ENCODE data around the gene KLRC4.
A peak's percentile ranks its signal among the peaks of the same experiment; 100 is the strongest.

The KLRC4 gene

DNA sequence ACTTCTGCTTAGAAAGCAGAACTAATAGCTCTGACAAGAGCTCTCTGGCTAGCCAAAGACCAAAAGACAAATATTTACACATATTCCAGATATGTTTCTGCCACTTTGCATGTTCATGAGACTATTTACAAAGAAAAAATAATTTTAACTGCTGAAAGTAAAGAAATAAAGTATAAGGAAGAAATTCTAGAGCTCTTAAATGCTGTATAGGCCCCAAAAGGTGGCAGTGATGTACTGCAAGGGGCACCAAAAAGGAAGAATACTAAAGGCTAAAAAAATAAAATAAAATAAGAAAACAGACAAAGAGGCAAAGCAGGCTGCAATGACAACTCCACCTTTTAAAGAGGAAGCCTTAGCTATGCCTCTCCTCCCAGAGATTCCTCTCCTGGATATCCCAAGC, 42.7 kb downstream of the KLRC4 start:
- no peak for ATAC-seq

DNA sequence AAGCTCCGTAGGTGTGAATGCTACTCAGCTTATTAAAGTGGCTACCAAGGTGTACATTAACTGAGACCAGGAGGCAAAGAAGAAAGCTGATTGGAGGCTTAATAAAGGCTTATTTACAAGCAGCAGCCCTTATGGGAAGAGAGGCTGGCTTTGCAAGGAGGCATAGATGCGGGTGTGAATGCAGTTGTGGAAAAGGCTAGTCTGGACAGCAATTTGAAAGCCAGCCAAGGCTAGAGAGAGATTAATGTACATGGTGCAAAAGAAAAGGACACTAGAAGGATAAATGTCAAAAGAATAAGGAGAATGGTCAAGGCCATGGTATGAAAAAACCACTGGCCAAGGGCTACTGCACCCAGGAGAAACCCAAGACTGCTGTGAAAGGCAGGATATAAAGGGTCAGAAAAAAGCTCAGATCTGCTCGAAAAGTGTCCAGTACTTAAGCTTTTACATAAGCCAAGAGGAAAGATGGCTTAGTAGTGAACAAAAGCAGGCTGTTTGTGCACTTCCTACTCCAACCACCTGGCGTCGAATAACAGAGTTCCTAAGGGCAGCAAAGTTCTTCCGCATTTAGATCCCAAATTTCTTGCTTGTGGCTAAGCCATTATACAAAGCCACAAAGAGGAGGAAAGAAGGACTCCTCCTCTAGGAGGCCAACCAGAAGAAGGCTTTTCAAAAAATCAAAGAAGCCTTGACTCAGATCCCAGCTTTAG, 43.7 kb downstream of the KLRC4 start:
- ATAC-seq: no peak

- peak; percentile 88 to 90 for ATAC-seq
Measured at GRCh38 chr12:10364815-10365622, 44.5 kb downstream of the KLRC4 start.

- ATAC-seq: peak; percentile 33 to 52
Measured at GRCh38 chr12:10363914-10364814, 45.4 kb downstream of the KLRC4 start.

DNA sequence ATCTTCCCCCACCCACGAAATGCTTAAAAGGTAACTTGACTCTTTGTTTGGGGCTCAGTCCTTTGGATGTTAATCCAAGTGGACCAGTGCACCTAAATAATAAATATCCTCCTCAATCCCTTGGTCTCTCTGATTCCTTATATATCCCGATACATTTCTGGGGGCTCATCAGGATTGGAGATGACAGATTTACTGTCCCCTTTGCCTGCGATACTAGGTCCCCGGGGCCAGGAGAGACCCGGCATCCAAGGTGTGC, 46.0 kb downstream of the KLRC4 start:
- ATAC-seq: no peak

DNA sequence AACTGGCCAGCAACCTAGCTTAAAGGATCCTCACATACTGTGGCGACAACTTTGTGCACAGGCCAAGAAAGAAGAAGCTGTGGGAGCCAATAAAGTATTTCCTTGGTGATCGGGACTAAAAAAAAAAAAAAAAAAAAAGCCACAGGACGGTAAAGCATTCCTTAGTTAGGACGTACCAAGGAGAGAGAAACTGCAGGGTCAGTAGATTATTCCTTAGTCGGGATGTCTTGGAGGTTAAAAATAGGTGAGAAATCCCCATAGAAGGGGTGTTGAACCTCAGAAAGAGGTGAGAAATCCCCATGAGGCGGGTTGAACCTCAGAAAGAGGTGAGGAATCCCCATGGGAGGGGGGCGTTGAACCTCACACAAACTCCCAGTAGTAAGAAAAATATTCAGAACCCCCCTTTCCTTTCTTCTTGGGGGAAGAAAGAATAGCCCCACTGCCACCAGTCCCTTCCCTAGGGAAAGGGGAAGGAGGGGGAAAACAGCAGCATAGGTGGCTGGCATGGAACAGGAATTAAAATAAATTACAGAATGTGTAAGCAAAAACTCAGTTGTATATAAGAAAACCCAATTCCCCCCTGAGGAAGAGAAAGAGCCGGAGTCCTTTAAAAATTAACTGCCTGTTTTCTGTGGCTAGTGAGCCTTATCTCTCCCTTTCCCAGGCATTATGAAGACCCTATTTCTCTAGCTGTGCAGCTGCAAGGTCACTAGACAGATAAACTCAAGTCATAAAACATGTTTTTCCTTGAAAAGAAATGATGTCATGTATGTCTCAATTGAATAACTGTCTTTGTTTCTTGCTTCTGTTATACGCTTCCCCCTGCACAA, 46.5 kb downstream of the KLRC4 start:
- no peak for ATAC-seq

- ATAC-seq: no peak
Measured at GRCh38 chr12:10362325-10362724, 47.2 kb downstream of the KLRC4 start.

GRCh38 chr12:10361622-10362021, 47.9 kb downstream of the KLRC4 start:
- ATAC-seq: no peak

DNA sequence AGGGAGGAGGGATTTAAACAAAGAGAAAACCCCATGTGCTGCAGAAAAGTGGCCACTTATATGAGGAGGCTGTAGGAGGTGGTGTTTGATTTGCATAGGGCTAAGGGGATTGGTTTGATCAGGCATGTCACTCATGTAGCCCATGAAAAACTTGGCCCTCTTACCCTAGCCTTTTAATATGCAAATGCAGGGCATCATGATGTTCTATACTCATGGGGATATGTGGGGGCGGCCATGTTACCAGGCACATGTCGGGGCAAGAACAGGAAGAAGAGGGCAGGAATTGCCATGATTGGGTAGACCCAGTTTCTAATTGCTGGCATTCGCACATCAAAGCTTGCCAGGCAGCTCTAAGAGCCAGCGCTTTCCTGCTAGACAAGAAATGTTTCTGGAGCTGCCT, 48.5 kb downstream of the KLRC4 start:
- ATAC-seq: no peak

- ATAC-seq: no peak
Measured at GRCh38 chr12:10358969-10359368, 50.6 kb downstream of the KLRC4 start.

DNA sequence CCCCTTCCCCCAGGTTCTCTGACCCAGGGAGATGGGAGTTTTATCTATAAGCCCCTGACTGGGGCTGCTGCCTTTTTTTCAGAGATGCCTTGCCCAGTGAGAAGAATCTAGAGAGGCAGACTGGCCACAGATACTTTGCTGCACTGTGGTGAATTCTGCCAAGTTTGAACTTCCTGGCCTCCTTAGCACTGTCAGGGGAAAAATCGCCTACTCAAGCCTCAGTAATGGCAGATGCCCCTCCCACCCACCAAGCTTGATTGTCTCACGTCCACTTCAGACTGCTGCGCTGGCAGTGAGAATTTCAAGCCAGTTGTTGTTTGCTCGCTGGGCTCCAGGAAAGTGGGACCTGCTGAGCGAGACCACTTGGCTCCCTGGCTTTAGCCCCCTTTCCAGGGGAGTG, 51.4 kb downstream of the KLRC4 start:
- ATAC-seq: no peak
